H9 (cell line): ENCODE results near the gene RBM33. TPM values are rescaled to one million over a fixed set of nuclear protein-coding genes. Genes with fewer than 3 reads are reported as not detected.

Source experiments
- DNase-seq: peaks from one replicate; pipeline ENCODE4 v3.0.0-alpha.2; 2017
- H2AFZ ChIP-seq: one replicate; pipeline ENCODE4 v1.6.1; 2013; ENCODE audit warnings: mild to moderate bottlenecking, low read length, control low read depth, moderate library complexity
- H2AK5ac ChIP-seq: 2 replicates; pipeline ENCODE4 v1.6.1; 2013; ENCODE audit warnings: low read length, control low read depth, mixed read lengths; ENCODE audit not compliant: insufficient read length
- H2BK120ac ChIP-seq: one replicate; pipeline ENCODE4 v1.6.1; 2013; ENCODE audit warnings: low read depth, mild to moderate bottlenecking, low read length, control low read depth, inconsistent platforms; ENCODE audit not compliant: poor library complexity, severe bottlenecking
- H2BK12ac ChIP-seq: 2 replicates; pipeline ENCODE4 v1.6.1; 2013; ENCODE audit warnings: low read length, control low read depth, mixed read lengths, low read depth; ENCODE audit not compliant: insufficient read length
- H2BK15ac ChIP-seq: 2 replicates; pipeline ENCODE4 v1.6.1; 2013; ENCODE audit warnings: low read depth, low read length, control low read depth
- H2BK20ac ChIP-seq: one replicate; pipeline ENCODE4 v1.6.1; 2013; ENCODE audit warnings: low read depth, mild to moderate bottlenecking, low read length, control low read depth, inconsistent platforms; ENCODE audit not compliant: poor library complexity, severe bottlenecking
- H2BK5ac ChIP-seq: 2 replicates; pipeline ENCODE4 v1.6.1; 2013; ENCODE audit warnings: low read length, control low read depth, mixed read lengths; ENCODE audit not compliant: insufficient read length
- H3K14ac ChIP-seq: 2 replicates; pipeline ENCODE4 v1.6.1; 2013; ENCODE audit warnings: low read length, control low read depth; ENCODE audit not compliant: insufficient read depth
- H3K18ac ChIP-seq: 2 replicates; pipeline ENCODE4 v1.6.1; 2013; ENCODE audit warnings: low read depth, mild to moderate bottlenecking, mixed read lengths, low read length, control low read depth; ENCODE audit not compliant: insufficient read length
- H3K23ac ChIP-seq: 2 replicates; pipeline ENCODE4 v1.6.1; 2013; ENCODE audit warnings: low read length, control low read depth, mixed read lengths, low read depth; ENCODE audit not compliant: insufficient read length
- H3K23me2 ChIP-seq: 2 replicates; pipeline ENCODE4 v1.6.1; 2013; ENCODE audit warnings: low read depth, mild to moderate bottlenecking, mixed read lengths, low read length, control low read depth; ENCODE audit not compliant: insufficient read length, poor library complexity, severe bottlenecking
- H3K27ac ChIP-seq: 2 replicates; pipeline ENCODE4 v1.5.1; 2013; ENCODE audit warnings: low read length, control low read depth, mixed read lengths, low read depth; ENCODE audit not compliant: insufficient read length
- H3K27me3 ChIP-seq: 2 replicates; pipeline ENCODE4 v1.6.1; 2013; ENCODE audit warnings: low read length, control low read depth, inconsistent platforms; ENCODE audit not compliant: insufficient read depth
- H3K4ac ChIP-seq: 2 replicates; pipeline ENCODE4 v1.6.1; 2013; ENCODE audit warnings: low read depth, mild to moderate bottlenecking, control low read depth, inconsistent platforms, low read length, moderate library complexity
- H3K4me1 ChIP-seq: 2 replicates; pipeline ENCODE4 v1.6.1; 2013; ENCODE audit warnings: low read length, control low read depth, inconsistent platforms; ENCODE audit not compliant: insufficient read depth
- H3K4me2 ChIP-seq: 2 replicates; pipeline ENCODE4 v1.6.1; 2013; ENCODE audit warnings: low read length, control low read depth, mixed read lengths; ENCODE audit not compliant: insufficient read length, insufficient read depth
- H3K56ac ChIP-seq: 2 replicates; pipeline ENCODE4 v1.6.1; 2013; ENCODE audit warnings: low read depth, mild to moderate bottlenecking, mixed read lengths, low read length, control low read depth; ENCODE audit not compliant: insufficient read length
- H3K79me1 ChIP-seq: 2 replicates; pipeline ENCODE4 v1.6.1; 2013; ENCODE audit warnings: low read depth, mild to moderate bottlenecking, moderate library complexity, low read length, control low read depth, inconsistent platforms; ENCODE audit not compliant: insufficient read depth, poor library complexity, severe bottlenecking
- H3K79me2 ChIP-seq: 2 replicates; pipeline ENCODE4 v1.6.1; 2013; ENCODE audit warnings: low read length, control low read depth, inconsistent platforms; ENCODE audit not compliant: insufficient read depth
- H3K9ac ChIP-seq: 2 replicates; pipeline ENCODE4 v1.6.1; 2013; ENCODE audit warnings: low read length, control low read depth, mixed read lengths; ENCODE audit not compliant: insufficient read length; ENCODE audit errors: extremely low read depth
- H3K9me3 ChIP-seq: one replicate; pipeline ENCODE4 v1.6.1; 2013; ENCODE audit warnings: low read depth, low read length, inconsistent platforms; ENCODE audit not compliant: control insufficient read depth
- H3T11ph ChIP-seq: one replicate; pipeline ENCODE4 v1.6.1; 2013; ENCODE audit warnings: mild to moderate bottlenecking, low read length, control low read depth, inconsistent platforms
- H4K20me1 ChIP-seq: one replicate; pipeline ENCODE4 v1.6.1; 2013; ENCODE audit not compliant: control insufficient read depth, insufficient read length, insufficient read depth
- H4K5ac ChIP-seq: 2 replicates; pipeline ENCODE4 v1.6.1; 2013; ENCODE audit warnings: low read depth, mild to moderate bottlenecking, mixed read lengths, low read length, control low read depth; ENCODE audit not compliant: insufficient read length
- H4K8ac ChIP-seq: replicated peaks from 2 replicates; pipeline ENCODE4 v1.6.1; 2013; ENCODE audit warnings: low read length, control low read depth, mixed read lengths, low read depth; ENCODE audit not compliant: insufficient read length
- H4K91ac ChIP-seq: 2 replicates; pipeline ENCODE4 v1.6.1; 2013; ENCODE audit warnings: low read depth, mild to moderate bottlenecking, moderate library complexity, mixed read lengths, low read length, control low read depth; ENCODE audit not compliant: insufficient read length
- H3K27ac Mint-ChIP-seq, 3 experiments: 2 replicates in 2 of 3; 3 replicates in 1 of 3; pipeline ENCODE4 v1.8.0; 2020 to 2021; ENCODE audit warnings: mixed read lengths in 3 of 3, mild to moderate bottlenecking in 1 of 3, moderate library complexity in 1 of 3
- H3K27me3 Mint-ChIP-seq: 2 replicates; pipeline ENCODE4 v1.8.0; 2021; ENCODE audit warnings: low read depth, mild to moderate bottlenecking, moderate library complexity, mixed read lengths
- H3K36me3 Mint-ChIP-seq, 3 experiments: 2 replicates in 2 of 3; 3 replicates in 1 of 3; pipeline ENCODE4 v1.8.0; 2020 to 2021; ENCODE audit warnings: low read depth in 3 of 3, mixed read lengths in 3 of 3; ENCODE audit not compliant: insufficient read depth in 1 of 3
- H3K4me1 Mint-ChIP-seq, 2 experiments: 2 replicates each; pipeline ENCODE4 v1.8.0; 2020; ENCODE audit warnings: mixed read lengths in 2 of 2
- H3K4me3 Mint-ChIP-seq, 2 experiments: 2 replicates in 1 of 2; 3 replicates in 1 of 2; pipeline ENCODE4 v1.8.0; 2020 to 2021; ENCODE audit warnings: mild to moderate bottlenecking in 2 of 2, mixed read lengths in 2 of 2, moderate library complexity in 1 of 2
- H3K9me3 Mint-ChIP-seq, 2 experiments: 2 replicates in 1 of 2; 3 replicates in 1 of 2; pipeline ENCODE4 v1.8.0; 2020; ENCODE audit warnings: mild to moderate bottlenecking in 2 of 2, mixed read lengths in 2 of 2, moderate library complexity in 1 of 2
- WGBS: extraction: QIAGEN DNeasy Blood & Tissue Kit; methylation state at CpG from one replicate; pipeline ENCODE4 v1.1.7; 2013; ENCODE audit warnings: missing lambda C conversion rate, low lambda C conversion rate, mixed read lengths; ENCODE audit not compliant: insufficient read length; ENCODE audit errors: extremely low coverage; 5-methylcytosine and 5-hydroxymethylcytosine counted together
- total RNA-seq: library from RNA; stranded (reverse); gene quantifications from 2 replicates; pipeline ENCODE4 v1.2.1, GENCODE V29; 2021
- TF ChIP-seq, protein P1 (sequence below): fragments of 200-600 bp; sonication (generic); conservative IDR thresholded peaks from 3 replicates; pipeline ENCODE4 v1.8.0; 2021; ENCODE audit warnings: antibody characterized with exemption, mild to moderate bottlenecking

The RBM33 gene
- total RNA-seq, 1 experiment from 2014 or later, result 71.3 TPM

DNA sequence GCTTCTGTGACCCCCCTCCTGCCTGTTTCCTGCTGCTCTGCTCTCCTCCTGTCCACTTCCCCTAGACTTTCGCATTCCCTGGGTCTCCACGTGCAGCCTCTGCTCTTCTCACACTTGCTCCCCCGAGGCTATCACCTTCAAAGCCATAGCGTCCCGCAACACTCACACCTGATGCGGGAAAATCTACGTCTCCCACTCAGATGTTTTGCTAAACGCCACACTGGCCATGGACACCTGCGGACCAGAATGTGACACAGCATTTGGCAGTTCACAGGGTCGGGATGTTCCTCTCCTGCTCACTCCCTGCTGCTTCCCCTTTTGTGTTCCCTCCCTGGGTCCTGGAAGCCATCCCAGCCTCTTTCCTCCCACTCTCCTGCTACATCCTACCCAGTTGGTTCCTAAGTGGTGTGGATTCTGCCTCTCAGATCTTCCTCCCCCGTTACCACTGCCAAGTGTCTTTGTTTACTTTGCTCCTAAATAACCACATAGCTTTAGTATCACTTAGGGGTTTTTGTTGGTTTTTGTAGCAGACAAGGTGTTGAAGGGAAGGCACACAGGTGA is 33.7 kb upstream of the RBM33 start:
- Histone ChIP-seq H2BK15ac (no peak overlapping the region), H2BK5ac (no peak overlapping the region), H2BK12ac (no peak overlapping the region), H4K20me1 (no peaks in the 10 kb centered on the region), H3K27ac (no peak overlapping the region), H3K14ac (no peak overlapping the region), H3K9me3 (no peaks in the 10 kb centered on the region), H4K8ac (no peak overlapping the region), H3K23ac (no peak overlapping the region), H4K91ac (no peak overlapping the region), H3K4me1 (no peaks in the 10 kb centered on the region), H2BK120ac (no peak overlapping the region), H3K56ac (no peak overlapping the region), H3K79me1 (no peaks in the 10 kb centered on the region), H3K4me2 (no peak overlapping the region), H3K9ac (no peak overlapping the region), H3K23me2 (no peaks in the 10 kb centered on the region), H2AK5ac (no peak overlapping the region), H2BK20ac (no peak overlapping the region), H3K18ac (no peak overlapping the region), H3T11ph (no peak overlapping the region), H2AFZ (no peak overlapping the region), H3K79me2 (no peaks in the 10 kb centered on the region), H3K4ac (no peak overlapping the region), H4K5ac (no peak overlapping the region), H3K27me3 (no peaks in the 10 kb centered on the region)
- Mint-ChIP-seq H3K4me1 (peaks cover 8 to 11% of the 10 kb centered on the region in 2 experiments), H3K27me3 (peaks cover 16% of the 10 kb centered on the region), H3K4me3 (no peak overlapping the region), H3K27ac (no peak overlapping the region; a peak in 2 of 7 replicates), H3K36me3 (peaks cover 8 to 18% (median 11%) of the 10 kb centered on the region in 3 experiments), H3K9me3 (peaks cover 11% of the 10 kb centered on the region in 2 experiments)
- TF ChIP-seq, protein P1, sequence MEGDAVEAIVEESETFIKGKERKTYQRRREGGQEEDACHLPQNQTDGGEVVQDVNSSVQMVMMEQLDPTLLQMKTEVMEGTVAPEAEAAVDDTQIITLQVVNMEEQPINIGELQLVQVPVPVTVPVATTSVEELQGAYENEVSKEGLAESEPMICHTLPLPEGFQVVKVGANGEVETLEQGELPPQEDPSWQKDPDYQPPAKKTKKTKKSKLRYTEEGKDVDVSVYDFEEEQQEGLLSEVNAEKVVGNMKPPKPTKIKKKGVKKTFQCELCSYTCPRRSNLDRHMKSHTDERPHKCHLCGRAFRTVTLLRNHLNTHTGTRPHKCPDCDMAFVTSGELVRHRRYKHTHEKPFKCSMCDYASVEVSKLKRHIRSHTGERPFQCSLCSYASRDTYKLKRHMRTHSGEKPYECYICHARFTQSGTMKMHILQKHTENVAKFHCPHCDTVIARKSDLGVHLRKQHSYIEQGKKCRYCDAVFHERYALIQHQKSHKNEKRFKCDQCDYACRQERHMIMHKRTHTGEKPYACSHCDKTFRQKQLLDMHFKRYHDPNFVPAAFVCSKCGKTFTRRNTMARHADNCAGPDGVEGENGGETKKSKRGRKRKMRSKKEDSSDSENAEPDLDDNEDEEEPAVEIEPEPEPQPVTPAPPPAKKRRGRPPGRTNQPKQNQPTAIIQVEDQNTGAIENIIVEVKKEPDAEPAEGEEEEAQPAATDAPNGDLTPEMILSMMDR, result no peak
- no peak for DNase-seq
- no CpG with 5 or more reads among the region's 11 CpGs for WGBS
